GM12873 (cell line): ENCODE measurements around the gene SNX5.

ENCODE experiments used
- CTCF ChIP-seq: IDR thresholded peaks from 2 replicates; pipeline ENCODE4 v1.5.1; 2012; ENCODE audit warnings: low read depth, mild to moderate bottlenecking, moderate library complexity, low read length, control low read depth; ENCODE audit not compliant: insufficient read depth; ENCODE audit errors: missing control alignments

Gene SNX5

DNA sequence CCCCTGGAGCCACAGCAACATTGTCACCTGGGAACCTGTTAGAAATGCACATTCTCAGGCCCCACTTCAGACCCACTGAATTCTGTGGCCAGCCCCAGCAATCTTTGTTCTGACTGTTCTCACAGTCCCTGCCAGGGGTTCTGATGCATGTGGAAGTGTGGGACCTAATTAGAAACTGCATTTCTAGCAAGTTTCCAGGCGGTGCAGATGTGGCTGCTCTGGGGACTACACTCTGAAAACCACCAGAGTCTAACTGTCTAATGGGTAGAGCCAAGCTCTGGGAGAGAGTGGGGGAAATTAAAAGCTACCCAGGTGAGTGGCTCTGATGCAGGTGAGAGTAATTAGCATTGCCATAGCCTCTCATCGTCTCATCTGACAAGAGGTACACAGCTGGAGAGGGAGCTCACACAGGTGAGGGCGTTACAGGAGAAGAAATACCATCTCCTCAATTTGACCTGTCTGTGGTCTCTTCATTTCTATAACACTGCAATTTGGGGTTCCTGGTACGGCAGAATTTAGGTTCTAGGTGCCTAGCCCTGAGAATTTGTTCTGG, 66.0 kb downstream of the SNX5 start:
- no peak for TF ChIP-seq CTCF

- TF ChIP-seq CTCF = no peak
Observed at GRCh38 chr20:17901971-17902370, 66.6 kb downstream of the SNX5 start.

DNA sequence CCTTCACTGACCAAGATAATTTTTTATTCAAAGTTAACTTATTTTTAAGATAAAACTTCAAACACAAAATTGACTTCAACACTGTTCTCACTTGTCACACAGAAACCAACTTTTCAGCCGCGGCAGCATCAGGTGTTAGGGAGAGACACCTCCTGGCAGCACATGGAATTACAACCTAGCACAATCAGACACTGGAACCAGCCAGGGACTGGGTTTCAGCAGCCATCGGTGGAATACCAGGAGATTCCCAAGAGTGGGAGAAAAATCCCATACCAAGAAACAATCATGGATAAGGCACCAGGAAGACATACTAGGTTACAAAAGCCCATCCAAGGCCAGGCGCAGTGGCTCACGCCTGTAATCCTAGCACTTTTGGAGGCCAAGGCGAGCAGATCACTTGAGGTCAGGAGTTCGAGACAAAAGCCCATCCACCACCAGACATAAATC, 70.0 kb downstream of the SNX5 start:
- peak; percentile 88 for TF ChIP-seq CTCF

GRCh38 chr20:17897566-17898307, 70.9 kb downstream of the SNX5 start:
- TF ChIP-seq CTCF = no peak

- no peak for TF ChIP-seq CTCF
Observed at GRCh38 chr20:17896771-17897369, 71.7 kb downstream of the SNX5 start.

DNA sequence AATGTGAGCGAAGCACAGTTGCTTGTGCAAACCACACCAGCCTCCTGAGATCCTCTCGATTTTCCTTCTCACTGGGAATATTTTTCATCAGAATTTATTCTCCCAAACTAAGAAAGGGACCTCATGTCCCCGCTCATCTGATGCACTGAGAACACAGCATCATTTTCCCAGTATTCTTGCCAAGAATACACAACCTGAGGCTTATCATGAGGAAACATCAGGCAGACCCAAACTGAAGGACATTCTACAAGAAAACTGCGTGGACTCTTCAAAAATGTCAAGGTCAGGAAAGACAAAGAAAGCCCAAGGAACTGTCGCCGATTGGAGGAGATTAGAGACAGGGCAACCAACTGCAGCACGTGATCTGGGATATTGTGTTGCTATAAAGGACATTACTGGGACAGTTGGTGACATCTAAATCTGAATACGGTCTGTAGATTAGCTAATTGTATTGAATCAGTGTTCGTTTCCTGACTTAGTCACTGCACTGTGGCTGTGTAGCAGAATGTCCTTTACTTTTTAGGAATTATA, 72.3 kb downstream of the SNX5 start:
- TF ChIP-seq CTCF = no peak

DNA sequence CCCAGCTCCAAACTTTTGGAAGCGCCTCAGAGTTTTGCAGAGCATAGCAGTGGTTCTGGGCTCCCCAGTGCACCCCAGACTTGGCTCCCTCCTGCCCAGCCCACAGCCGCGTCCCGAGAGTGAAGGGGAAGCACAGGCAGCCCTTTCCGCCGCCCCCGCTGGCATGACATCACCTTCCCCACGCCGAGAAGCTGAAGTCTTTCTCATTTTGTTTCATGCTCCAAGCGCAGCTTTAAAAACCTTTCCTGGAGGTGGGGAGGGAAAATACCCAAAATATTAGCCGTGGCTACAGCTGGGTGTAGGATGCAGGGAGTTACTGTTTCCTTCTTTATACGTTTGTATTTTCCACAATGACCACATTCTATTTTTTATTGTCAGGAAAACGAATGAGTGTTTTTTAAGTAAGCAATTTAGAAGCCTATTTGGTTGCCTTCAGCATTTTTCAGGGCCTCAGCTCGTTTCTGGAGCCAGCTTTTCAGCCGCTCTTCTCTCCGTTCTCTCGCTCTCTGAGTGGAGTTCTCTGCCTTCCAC, 72.9 kb downstream of the SNX5 start:
- TF ChIP-seq CTCF = no peak
